CD4-positive, alpha-beta T cell treated with Interleukin-6 at 100 ng/mL for 8 hours (primary cell): Measurements from ENCODE around the gene ELMO1.

Source experiments
- DNase-seq: peaks from one replicate; pipeline ENCODE4 v3.0.0-alpha.2; 2020; ENCODE audit warnings: mixed read lengths, low spot score

The ELMO1 gene

DNA sequence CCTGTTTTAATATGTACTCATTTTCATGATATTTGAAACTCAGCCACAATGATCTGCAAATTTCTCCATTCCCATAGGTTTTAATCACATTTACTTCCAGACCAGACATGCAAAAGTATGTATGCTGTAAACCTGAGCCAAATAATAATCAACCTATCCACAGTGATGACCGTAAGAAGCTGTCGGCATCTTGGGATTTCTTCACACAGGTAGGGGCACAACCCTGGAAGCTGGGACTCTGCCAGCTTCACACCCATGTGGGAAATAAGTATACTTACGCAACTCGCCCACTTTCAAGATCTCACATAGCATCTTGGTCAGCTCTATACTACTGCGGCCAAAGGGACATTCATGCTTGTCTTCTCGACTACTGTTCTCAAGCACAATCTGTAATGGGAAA, 352.3 kb downstream of the ELMO1 start:
- no peak for DNase-seq

DNA sequence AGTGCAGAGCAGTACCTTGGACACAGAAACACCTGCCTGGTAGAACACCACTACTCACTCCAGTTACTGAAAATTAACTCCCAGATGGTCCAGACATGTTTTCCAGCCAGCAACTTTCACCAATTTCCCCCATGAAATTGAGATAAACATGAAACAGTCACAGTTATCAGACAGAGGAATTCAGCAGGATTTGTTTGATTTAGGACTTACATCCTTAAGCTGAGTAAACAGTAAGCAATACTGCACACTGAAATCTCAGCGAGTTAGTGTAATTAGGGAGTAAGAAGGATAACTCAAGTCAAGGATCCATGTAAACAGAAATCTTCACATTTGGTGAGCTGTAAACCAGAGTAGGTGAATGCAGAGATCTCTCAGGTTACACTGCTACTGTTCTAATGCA, 353.5 kb downstream of the ELMO1 start:
- no peak for DNase-seq

DNA sequence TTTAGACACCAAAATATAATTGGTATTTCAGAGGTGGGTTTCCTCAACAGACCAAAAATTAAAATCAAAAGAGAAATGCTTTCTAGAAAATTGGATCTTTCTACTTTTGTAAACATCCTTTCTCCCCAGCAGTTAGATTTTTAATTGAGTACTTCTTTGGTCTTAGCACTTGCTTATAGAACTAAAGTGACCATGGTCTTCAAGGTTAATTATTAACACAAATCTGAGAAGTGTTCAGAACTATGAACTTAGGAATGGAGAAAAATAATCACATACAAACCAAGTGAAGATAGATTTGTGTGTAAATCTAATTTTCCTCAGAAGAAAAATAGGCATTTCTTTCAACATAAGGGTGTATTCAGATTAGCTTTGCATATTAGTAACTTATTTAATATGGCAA, 355.4 kb downstream of the ELMO1 start:
- no peak for DNase-seq

DNA sequence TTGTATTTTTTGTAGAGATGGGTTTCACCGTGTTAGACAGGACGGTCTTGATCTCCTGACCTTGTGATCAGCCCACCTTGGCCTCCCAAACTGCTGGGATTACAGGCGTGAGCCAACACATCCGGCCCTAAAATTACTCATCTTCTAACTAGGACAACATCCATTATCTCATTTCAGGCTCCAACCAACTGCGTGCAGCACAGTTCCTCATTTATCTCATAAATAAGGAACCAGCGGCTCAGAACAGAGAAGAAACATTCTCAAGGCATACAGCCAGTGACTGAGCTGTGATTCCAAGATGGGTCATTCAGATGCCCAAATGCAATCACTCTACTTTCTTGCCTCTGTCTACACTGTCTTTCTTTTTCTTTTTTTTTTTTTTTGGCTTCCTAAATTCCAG, 356.1 kb downstream of the ELMO1 start:
- no peak for DNase-seq

DNA sequence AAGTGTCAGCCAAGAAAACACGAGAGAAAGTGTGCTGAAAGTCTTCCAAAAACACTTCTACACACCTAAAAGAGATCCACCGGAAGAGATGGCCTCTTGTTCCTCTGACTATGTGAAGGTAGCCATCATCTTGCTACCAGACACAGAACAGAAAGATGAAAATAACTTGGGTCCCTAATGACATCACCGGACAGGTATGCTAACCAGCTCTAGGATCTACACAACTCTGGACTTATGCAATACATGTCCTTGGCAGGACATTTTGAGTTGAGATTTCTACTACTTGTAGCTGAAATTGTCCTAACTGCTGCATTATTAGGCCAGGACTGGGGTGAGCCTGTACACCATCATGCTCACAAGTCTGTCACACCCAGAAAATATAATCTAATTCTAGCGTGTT, 358.7 kb downstream of the ELMO1 start:
- DNase-seq, result no peak

DNA sequence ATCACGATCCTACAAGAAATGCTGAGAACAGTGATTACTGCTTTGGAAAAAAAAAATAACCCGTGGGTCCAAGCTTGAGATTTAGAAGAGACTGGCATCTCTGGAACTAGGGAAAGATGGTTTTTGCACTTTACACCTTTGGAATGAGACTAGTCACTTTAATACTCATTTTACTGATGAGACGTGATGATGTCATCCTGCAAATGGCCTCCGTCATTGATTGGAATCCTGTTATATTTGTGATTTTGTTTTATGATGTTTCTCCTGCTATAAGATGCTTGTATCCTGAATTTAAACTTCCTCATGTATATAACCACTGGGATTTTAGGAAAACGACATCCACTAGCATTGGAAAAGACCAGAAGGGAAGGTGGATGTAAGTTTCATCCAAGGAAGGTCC, 363.1 kb downstream of the ELMO1 start:
- DNase-seq, result no peak

DNA sequence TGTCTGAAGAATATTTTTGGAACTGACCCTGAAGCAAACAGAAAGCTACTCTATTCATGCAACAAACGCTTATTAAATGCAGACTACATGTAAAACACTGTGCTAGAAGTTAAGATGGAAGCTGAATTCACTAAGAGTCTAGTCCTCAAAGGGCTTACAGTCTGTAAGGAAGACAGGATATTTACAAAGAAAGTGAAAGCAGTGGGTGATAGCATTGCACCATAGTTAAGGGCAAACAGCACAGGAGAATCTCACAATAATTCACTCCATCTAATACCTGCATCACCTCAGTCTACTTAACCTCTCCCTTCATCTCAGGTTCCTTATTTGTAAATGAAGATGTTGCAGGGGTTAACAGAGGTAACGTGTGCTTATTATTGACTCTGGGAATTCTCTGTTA, 364.4 kb downstream of the ELMO1 start:
- no peak for DNase-seq

DNA sequence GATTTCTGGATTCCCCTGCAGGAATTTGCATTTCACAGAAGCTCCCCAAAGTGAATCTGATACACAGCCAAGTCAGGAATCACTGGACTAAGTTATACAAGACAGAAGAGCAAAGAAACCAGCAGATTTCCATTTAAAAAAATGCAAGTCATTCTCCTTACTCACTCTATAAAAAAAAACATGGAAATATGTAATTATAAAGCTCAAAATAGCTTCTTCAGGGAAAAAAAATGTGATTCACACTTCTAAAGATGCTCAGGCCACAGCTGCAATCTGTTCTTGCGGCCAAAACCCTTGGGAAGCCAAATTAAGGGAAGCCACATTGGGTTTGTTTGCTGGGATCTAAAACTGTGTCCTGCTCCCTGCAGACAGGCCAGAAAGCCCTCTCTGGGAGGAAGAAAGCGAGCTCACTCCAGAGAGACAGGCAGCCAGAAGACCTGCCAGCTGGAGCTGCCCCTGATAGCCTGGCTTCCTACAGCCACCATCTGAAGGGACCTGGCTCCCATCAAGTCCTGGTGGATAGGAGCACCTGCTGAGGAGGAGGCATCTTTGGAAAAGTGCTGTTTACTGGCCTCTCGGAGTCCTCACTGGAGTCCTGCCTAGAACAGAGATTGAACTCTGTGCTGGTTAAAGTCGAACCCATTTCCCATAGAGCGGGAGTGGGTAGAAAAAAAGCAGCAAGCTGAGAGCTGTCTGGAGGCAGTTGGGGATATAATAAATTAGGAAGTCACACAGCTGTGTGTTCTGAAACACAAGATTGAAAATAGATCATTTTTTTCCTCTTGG, 365.2 kb downstream of the ELMO1 start:
- no peak for DNase-seq

DNA sequence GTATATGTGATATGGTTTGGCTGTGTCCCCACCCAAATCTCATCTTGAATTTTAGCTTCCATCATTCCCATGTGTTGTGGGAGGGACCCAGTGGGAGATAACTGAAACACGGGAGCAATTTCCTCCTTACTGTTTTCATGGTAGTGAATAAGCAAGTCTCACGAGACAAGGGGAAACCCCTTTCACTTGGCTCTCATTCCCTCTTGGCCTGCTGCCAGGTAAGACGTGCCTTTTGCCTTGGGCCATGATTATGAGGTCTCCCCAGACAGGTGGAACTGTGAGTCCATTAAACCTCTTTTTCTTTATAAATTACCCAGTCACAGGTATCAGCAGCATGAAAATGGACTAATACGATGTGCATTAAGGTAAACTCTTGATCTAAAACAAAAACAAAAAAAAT, 367.2 kb downstream of the ELMO1 start:
- no peak for DNase-seq

DNA sequence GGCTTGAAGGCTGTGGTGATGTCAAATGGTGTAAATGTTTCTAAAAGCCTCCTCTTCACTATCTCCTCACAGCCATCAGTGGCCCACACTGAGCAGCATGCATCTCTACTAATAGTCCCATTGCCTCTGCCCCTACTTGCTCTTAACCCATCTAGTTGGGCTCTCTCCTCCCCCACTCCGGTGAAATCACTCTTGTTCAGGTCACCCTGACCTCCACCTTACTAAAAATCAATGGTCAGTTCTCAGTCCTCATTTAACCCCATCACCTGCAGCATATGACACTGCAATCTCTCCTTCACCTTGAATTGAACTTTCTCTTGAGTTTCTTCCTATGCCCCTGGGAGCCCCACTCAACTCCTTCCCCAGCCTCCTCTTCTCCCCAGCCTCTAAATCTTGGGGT, 369.2 kb downstream of the ELMO1 start:
- no peak for DNase-seq

DNA sequence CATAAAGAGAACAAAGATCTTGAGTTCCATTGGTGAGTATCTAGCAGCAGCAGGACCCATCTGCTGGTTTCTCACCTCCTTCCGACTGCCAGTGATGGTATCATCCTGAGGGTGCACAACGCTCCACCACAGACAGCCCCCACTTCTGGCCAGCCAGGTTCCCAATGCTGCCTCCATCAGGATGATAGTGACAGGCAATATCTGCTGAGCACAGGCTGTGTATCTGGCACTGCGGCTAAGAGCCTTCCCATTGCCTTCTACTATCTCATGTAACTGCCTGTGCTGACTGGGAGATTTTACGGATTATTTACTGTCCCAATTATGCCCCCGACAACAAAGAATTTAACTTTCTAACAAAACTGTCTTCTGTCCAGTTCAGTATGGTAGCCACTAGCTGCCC, 372.0 kb downstream of the ELMO1 start:
- DNase-seq, result no peak

DNA sequence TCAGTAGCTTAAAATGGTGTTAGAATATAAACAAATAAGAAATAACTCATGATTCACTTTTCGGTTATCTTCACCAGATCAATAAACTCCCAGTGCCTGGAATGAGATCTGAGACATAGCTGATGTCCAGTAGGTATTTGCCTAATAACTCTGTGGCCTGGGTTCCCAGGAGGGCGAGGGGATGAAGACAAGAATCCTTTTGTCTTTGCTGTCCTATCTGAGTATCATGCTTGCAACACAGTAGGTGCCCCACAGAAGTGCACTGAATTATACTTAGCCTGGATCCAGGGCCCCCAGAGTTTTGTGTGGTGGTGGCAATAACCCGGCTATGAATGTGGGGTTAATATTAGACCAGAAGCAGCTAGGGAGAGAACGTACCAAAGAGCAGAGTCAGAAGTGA, 374.3 kb downstream of the ELMO1 start:
- DNase-seq, result no peak

DNA sequence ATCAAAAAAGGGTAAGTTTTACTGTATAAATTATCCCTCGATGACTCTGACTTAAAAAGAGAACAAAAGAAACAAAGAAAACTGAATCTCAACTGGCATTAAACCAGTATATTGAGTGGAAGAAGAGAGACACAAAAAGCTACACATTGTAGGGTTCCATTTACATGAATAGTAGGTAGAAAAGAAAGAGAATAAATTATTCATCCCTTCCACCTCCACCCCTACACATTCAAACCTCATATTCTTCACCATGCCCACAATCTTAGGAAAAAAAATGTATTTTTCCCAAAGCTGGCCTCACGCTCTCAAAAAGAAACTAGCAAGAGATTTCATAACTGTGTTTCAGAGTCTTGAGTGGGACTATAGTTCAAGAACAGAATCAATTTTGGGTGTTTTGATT, 377.5 kb downstream of the ELMO1 start:
- DNase-seq, result no peak

DNA sequence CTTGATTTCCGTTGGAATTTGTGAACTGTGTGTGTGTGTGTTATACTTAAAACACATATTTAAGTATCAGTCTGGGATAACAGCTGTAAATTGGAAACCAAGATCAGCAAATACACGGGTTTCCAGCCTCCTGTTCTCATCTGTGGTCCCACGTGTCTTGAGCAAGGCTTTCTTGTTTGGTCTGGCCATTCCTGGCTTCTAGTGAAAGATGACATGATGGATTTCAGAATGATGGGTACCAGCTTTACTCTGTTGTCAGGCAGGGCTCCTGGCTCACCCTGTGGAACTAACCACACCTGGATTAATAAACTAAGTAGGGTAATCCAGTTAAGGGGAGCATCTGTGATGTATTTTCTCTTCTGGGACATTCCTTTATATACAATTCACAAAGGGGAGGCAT, 378.2 kb downstream of the ELMO1 start:
- no peak for DNase-seq

DNA sequence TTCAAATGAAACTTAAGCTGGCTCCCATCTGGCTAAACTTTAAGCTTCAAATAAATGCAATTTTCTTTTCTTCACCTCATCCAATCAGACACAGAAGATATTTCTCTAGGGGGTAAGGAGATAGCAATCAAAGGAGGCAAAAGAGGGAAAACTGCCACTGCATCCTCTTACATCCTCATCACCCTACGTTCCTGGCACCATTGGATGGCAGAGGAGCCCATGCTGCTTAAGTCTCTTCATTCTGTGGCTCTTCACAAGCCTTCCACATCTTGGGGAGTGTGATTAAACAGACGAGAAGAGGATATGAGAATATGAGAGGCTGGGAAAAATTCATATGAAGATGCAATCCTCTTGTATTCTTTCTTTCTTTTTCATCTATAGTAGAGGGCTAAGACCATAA, 378.6 kb downstream of the ELMO1 start:
- DNase-seq, result no peak

DNA sequence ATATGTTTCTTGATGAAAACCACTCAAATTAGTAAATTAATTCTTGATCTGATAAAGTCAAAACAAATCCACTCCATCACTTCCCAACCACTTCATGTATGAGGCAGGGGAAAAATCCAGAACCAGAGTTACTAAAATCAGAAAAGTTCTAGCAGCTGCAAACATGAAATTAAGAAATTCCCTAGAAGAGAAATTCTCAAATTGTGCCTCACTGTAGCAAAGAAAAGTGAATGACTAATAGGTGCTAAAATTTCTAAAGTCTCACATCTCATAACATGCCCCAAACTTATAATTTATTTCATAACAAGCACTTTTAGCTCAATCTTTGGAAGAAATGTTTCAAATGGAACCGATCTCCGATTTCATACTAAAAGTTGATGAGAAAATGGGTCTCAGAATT, 379.3 kb downstream of the ELMO1 start:
- no peak for DNase-seq

DNA sequence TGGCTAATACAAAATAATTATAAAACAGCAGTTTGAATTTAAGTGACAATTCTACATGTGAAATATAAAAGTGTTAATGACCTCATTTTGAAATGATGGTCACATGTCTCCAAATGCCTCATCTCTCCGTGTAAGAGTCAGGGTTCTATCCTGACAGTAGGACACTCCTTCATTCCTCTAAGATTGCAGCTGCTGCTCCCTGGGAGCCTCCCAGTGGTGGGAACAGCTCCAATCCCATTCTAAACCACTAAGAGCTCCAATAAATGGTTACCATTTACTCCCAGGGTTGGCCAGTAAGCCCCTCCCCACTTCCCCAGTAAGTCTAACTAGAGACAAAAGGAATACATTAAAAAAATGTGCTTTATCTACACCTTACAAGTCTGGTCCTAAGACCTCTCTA, 379.8 kb downstream of the ELMO1 start:
- DNase-seq, result no peak

DNA sequence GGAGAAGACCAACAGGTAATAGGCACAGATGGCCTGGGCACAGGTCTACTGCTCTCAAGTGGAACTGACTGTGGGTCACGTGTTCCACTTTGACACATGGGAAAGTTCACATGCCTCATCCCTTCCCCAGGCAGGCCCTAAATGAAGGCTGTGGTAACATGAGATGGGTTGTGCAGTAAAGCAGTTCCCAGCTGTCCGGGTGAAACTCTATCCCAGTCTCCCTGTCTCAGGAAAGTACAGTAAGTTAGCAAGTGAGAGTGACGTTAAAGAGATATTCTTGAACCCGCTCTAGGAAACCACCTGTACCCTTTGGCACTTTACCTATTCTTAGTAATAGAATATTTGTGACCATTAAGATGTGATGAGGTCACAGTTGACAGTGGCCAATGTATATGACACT, 380.6 kb downstream of the ELMO1 start:
- no peak for DNase-seq

DNA sequence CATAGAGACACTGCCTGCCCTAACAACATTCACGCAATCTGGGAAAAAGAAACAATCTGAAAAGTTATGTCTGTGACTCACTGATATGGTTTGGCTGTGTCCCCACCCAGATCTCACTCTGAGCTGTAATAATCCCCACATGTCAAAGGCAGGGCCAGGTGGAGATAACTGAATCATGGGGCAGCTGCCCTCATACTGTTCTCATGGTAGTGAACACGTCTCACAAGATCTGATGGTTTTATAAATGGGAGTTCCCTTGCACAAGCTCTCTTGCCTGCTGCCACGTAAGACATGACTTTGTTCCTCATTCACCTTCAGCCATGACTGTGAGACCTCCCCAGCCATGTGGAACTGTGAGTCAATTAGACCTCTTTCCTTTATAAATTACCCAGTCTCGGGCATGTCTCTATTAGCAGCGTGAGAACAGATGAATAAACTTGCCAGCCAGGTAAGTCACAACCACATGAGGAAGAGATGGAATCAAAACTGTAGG, 382.8 kb downstream of the ELMO1 start:
- DNase-seq, result no peak

DNA sequence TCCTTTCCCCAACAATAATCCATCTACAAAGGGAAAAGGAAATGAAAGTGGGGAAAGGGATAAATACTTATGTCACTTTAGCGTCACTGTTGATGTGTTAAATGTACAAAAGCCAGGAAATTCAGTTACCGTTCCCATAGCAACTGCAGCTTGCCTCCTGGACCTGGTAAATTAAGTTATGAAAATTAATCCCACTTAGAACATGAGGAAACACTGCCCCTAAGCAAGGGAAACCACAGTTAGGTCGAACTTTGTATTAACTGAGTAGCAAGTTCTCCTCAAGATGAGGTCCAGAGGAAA, 386.2 kb downstream of the ELMO1 start:
- no peak for DNase-seq

DNA sequence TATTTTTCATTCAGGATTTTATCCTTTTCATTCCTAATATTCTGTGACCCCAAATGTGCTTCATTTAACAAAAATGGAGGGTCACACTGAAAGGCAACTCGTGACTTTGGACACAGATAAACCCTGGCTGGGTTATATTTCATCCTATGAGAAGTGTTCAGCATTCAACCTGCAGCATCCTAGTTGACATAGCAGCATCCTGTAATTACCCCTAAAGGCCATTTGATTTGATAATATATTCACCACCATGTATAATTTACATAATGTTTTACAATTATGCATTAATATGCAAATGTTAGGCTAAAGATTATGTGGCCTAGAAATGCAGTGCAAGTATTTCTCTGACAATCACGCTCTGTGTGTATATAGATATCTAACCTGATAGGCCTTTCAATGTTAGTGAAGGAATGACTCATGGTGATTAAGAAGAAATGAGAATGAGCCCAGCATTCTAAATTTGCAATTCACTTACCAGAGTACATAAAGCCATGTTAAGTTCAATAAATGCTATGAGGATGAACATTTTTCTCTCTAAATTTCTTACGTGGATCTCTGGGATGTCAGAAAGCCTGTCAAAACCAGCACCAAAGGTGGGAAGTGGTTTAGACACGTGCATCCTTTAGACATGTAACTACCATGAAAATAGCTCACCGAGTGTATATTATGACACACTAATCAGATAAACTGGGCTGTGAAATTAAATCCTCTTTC, 386.7 kb downstream of the ELMO1 start:
- no peak for DNase-seq

DNA sequence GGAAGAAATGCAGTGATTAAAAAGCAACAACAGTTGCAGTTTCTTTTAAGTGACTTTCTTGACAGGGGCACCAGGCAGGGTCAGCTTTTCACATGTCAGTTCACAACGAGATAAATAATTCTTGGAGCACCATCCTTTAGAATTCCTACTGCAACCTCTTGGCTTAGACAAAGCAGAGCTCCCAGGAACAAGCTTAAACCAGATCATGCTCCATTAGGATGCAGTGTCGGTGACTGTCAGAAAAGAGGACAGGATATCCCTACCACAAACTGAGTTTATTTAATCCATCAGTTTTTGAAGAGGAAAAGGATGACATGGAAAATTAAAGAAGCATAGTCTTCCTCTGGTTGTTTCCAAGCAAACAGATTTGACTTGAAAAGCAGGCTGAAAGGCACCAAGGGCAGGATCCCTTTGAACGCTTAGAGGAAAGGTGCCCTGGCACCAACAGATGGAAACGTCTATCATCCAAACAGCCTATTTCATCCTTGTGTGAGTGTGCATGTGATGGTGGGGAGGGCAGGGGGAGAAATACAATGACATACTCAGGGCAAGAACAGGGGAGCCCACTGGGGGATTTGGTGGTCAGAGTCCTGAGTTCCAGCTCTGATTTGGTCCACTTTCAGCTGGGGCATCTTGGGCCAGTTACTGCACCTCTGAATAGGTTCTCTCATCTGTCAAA, 392.3 kb downstream of the ELMO1 start:
- no peak for DNase-seq

DNA sequence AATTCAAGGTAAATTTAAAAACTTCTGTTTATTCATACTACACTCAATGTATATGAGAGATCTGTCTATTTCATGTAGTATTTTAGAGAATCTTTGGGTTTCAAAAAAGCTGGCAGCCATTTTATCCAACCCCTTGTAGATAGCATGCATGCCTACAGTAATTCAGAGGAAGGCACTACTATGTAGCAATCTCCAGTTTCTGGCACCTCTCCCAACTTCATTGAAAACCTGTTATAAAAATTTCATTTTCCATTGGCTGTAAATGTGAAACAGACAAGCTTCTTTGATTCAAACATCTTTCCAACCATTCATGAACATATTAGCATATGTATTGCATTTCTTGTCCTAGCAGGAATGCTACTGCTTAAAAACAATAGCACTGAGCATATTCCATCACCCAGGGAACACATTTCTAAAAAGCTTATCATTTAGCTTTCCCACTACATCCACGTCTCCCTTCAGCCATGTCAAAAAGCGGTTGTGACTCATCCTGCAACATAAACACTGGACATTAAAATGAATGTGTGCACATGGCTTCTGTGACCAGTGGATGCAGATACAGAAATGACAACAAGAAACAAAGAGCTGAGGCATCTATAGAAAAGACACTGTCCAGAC, 393.9 kb downstream of the ELMO1 start:
- no peak for DNase-seq
